ENCODE measurements around the gene PPFIBP2.
A peak's percentile ranks its signal among the peaks of the same experiment; 100 is the strongest.
"Not testable (repeated sequence)": the region's sequence is repeated elsewhere in the genome, so short reads cannot be mapped to it uniquely, and the experiment has no call there.

The PPFIBP2 gene

DNA sequence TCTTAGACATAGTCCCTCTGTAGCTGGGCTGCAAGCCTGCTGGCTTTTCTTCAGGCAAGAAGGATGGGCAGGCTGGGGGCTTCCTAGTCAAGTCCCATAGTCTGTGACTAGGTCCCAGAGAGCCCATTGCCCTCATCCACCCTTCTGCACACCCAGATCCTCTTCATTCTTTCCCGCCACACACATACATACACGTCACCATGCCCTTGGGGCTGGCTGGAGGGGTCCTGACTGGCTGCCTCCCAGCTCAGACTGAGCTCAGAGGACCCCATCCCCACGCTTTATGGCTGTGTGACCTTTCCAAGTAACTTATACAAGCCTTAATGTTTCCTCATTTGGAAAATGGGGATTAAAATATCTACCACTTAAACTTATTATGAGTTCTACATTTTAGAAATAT lies 13.5 kb upstream of the PPFIBP2 start:
- no peak for DNase-seq

DNA sequence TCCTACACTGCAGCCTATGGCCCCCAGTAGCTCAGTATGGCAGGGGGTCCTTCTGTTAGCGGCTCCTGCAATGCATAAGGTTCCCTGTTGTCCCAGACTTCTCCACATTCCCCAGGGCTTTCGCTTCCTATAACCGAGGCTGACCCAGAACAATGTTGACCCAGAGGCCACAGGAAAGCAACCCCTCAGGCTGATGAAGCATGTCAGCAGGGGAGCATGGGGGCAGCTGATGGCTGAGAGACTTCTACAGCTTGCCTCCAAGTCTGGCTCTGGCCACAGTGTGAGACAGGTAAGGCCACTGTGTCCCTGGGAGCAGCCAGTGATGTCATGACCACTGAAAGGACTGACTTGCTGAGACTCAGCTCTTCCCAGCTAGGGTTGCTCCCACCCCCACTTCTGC lies 12.5 kb upstream of the PPFIBP2 start:
- DNase-seq = no peak

DNA sequence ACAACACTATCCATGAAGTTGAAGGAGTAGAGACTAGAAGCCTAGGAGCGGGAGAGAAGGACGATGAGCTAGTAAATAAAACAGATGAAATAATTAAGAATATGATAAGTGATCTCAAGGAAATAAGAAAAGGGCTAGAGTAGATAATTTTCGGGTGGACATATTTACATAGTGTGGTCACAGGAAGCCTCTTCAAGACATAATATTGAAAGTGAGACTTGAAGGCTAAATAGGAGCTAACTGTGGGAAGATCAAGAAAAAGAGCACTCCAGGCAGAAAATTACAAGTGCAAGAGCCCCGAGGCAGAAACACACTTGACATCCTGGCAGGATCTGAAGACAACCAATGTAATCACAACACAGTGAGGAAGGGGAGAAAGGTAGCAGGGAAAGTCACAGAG lies 11.9 kb upstream of the PPFIBP2 start:
- DNase-seq = no peak

DNA sequence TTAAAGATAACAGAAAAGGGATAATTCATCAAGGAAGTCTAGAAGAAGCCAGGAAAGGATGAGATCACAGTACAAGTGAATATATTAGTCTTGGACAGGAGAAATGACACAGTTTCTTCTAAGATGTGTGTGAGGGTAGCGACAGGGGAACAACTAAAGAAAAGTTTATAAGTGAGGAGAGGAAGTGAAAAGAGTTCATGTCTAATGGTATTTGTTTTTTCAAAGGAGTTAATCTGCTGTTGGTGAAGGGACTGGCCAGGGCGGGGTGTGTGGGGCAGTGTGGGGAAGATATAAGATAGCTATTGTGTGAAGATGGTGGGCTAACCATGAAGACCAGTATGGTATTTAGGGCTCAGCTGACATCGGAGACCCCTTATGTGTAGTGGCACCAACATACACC lies 7.6 kb upstream of the PPFIBP2 start:
- no peak for DNase-seq

DNA sequence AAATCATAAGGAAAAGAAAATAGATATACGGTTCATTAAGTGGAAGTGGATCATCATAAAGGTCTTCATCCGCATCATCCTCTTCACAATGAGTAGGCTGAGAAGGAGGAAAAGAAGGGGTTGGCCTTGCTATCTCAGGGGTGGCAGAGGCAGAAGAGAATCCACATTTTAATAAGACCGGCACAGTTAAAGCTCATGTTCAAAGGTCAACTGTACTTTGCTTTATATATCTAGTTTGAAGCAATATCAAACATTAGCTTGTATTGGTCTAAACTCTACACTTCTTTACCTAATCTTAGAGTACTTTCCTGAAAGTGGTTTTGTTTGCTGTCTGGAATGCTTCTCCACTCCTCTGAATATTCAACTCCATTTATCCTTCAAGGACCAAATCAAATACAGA lies 5.7 kb upstream of the PPFIBP2 start:
- no peak for DNase-seq

DNA sequence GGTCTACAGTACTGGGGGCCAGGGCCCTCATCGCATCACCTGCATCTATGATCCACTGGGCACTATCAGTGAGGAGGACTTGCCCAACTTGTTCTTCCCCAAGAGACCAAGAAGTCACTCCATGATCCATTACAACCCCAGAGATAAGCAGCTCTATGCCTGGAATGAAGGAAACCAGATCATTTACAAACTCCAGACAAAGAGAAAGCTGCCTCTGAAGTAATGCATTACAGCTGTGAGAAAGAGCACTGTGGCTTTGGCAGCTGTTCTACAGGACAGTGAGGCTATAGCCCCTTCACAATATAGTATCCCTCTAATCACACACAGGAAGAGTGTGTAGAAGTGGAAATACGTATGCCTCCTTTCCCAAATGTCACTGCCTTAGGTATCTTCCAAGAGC lies 3.8 kb upstream of the PPFIBP2 start:
- no peak for DNase-seq

DNA sequence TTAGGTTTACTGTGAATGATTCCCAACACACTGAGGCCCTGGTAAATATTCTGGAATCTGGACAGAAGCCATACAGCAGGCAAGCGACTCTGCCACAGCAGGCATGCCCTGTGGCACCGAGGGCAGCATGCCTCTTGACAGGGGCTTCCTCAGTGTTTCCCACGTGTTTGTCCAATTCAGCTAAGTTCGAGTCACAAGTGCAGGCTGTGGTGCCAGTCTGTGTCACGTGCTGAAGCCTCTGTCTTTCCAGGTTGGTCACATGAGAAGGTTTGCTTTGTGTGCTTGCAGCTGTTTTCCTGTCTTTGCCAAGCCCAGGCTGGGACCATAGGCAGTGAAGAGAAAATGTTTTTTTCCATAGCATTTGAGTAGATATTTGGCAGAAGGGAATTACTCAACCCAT lies 2.4 kb upstream of the PPFIBP2 start:
- DNase-seq = no peak

DNA sequence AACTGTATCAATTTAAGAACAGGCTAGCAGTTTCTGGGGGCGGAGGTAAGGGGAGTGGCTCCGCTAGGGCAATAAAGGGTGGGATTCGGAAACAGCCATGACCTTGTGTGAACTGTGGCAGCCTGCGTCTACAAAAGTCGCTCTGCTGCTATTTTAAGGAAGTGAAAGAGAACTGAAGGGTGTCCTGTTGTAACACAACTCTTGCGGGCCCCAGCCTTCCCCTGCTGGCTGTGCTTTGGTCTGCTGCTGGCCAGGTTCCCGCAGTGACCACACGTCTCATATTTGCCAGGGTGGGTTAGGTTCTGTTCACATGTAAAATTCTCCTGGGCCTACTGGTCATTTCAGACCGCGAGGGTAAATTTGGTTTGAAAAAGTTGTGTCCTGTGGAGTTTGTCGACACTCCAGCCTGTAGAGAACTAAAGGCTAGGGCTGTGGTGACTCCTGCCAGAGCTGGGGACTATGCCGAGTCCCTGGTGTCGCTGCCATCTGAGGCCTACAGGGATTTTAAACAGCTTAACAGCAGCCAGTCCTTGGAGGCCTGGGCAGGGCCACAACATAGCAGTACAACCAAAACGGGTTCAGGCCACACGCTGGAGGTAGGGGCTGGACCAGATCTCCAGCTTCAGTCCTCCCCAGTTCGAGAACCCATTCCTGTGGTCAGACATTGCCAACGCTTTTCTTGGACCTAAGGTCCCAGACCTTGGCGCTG lies 1.1 kb upstream of the PPFIBP2 start:
- no peak for DNase-seq

DNA sequence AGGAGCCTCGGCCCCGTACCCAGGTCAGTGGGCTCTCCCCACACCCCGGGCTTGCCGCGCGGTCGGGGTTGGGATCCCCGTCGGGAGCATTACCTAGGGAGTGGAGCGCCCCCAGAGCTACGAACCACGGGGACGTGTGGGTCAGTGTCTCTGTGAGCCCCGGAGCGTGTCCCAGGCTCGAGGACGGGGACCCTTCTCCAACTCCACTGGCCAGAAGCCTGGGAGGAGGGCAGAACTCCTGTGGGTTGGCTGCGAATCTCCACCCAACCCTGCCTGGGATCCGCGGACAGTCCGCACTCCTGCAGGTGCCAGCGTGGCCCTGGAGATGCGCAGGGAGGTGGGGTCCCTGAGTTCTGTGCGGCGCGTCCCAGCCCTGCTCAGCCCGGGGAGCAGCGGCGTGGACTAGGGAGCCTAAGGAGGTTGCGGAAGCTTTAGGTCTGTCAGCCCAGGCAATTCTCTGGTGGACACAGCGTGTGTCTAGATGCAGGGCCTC lies 346 bp downstream of the PPFIBP2 start:
- peak; percentile 71 for DNase-seq

DNA sequence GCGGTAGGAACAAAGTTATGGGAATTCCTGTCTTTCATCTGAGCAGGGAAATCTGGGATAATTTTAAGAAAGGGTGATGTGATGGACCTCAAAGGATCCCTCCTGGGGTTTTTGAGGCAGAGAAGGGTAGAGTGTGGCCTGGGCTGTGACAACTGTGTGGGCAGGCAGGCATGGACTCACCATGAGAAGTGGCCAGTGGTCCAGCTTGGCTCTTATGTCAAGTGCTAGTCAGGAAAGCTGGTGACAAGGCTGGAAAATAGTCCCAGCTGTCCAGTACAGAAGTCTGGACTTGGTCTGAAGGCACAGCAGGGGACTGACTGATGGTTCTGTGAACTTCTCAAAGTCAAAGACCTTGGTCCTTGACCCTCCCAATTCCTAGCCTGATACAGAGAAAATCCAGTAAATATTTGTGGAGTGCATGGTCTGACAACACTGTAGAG lies 1.7 kb downstream of the PPFIBP2 start:
- no peak for DNase-seq

DNA sequence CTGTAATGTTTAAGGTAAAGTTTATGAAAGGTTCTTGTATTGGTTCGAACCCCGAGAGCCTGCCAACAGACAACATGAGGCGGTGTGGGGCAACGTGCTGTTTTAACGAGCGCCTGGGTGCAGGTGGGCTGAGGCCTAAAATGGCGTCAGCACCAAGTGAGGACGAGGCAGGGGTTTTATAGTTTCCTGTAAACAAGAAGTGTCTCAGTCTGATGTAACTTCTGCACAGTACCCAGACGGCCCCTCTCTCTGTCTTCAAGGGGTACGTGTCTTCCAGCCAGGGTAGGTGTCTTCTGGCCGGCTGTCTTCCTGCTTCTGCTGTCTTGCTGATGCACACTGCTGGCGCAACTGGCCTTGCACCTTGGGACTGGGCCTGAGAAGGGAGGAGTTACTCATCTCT lies 2.7 kb downstream of the PPFIBP2 start:
- DNase-seq = no peak

DNA sequence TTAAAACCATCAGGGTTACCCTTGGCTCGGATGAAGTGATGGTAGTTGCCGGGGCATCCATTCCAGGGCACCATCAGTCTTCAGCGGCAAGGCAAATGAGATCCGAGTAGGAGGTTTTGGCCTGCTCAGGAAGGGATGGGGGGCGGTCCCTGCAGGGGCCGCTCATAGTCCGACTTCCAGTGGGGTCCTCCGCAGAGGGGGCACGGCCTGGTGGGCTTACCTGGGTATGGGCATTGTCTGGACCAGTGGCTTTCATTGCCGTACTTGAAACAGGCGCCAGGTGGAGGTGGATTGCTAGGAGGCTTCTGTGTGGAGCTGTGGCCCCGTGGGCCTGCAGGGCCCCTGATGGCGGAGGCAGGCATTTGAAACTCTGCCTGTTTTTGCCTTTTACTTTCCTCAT lies 3.9 kb downstream of the PPFIBP2 start:
- not testable (repeated sequence) for DNase-seq

DNA sequence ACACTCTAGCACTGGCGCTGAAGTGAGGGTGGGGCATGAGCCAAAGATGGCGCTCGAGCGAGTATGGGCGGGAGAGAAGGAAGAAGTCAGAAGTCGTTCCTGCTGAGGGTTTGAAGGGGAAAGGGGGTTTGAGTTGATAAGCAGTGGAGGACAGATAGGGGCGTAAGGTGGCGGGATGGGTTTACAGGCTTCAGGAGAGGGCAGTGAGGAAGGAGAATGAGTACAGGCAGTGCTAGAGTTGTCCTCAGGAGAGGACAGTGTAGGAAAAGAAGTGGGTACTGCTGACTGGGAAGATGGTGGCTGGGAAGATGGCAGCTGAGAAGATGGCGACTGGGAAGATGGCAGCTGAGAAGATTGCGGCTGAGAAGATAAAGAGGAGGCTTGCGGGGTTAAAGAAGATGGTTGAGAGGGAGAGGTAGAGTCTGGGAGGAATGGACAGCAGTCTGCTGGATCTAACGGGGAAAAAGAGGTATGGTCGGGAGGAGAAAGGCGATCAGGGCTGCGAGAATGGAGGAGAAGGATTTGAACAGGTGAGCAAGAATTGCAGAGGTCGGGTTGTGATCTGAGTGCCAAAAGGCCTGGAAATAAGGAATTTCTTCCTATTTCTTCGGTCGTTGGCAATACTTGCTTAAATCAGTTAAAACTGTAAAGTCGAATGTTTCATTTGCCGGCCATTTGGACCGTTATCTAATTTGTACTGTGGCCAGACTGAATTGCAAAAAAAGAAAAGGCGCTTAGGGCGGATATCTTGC lies 5.2 kb downstream of the PPFIBP2 start:
- no peak for DNase-seq

DNA sequence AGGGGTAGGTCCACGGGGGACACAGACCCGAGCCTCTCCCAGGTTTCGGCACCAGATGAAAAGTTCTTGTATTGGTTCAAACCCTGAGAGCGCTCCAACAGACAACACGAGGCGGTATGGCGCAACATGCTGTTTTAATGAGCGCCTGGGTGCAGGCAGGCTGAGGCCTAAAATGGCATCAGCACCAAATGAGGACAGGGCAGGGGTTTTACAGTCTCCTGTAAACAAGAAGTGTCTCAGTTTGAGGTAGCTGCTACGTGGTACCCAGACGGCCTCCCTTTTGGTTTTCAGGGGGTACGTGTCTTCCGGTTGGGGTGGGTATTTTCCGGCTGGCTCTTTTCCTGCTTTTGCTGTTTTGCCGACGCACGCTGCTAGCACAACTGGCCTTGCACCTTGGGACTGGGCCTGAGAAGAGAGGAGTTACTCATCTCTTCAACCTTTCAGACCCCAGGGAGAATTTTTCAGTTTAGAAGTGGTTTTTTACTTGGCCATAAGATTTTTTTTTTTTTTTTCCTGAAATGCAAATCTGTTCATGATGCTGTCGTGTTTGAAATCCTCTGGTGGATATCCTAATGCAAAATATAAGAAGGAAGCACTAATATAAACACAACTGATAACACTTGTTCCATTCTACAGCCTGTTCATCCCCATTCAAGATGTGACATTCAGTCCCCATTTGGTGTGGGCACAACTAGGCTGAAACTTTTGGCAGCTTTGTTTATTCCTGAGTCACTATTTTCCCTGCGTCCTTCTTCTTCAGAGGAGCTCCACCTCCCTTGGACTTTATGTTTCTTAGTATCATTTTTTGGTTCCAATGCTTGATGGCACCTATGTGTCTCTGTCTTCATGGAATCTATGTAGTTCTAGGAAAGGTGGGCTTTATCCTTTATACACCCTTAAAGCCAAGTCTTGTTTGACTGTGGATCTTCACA lies 6.5 kb downstream of the PPFIBP2 start:
- DNase-seq = no peak

DNA sequence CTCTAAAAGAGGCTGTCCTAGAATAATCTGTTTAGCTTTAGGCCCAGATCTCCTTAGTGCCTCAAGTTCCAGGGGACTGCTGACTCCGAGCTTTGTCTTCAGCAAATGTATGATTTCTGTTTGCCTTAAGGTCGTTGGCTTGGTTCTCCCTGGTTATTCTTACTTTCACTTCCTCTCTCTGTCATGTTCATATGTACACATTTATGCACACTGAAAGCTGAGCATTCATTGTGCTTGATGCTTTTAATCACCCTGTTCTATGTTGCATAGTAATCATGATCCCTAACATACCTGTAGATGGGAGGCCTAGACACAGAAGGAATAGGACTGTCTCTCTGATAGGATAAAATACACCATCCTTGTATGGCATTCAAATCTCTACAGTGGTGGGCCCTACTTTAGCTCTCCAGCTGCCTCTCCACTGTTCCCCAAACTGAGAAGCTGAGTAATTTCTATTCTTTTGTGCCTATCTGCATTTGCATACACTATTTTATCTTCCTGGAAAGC lies 7.2 kb downstream of the PPFIBP2 start:
- DNase-seq = no peak

DNA sequence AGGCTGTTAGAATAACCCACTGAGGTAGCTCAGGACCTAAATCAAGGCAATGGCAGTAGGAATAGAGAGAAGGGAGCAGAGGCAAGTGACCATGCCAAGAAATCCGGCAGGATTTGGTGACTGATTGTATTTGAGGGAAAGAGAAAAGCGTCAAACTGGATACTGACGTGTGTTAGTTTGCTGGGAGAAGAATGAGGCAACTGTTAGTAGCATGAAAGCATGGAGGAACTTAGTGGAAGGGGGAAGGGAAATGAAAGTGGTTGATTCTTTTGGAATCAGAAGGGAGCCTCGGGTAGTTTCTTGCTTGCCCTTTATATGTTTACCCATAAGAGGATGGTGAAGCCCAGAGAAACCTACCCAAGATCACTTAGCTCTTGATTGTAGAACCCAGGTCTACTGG lies 8.3 kb downstream of the PPFIBP2 start:
- no peak for DNase-seq

DNA sequence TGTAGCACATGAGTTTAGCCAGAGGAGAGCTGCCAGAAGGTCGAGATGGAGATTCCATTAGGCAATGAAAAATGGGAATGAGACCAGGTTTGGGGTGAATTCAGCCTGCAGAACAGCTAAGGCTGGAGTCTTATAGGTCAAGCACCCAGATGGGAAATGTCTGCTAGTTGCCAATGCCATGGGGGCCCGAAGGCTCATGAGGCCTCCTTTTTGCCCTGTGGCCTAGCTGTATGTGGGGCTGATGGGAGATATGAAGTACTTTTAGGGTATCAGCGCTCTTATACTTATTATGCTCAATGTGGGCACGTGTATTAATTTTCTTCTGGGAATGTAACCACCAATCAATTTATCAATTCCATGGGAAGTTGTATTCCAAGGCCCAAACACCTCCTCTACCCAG lies 8.7 kb downstream of the PPFIBP2 start:
- DNase-seq = no peak

DNA sequence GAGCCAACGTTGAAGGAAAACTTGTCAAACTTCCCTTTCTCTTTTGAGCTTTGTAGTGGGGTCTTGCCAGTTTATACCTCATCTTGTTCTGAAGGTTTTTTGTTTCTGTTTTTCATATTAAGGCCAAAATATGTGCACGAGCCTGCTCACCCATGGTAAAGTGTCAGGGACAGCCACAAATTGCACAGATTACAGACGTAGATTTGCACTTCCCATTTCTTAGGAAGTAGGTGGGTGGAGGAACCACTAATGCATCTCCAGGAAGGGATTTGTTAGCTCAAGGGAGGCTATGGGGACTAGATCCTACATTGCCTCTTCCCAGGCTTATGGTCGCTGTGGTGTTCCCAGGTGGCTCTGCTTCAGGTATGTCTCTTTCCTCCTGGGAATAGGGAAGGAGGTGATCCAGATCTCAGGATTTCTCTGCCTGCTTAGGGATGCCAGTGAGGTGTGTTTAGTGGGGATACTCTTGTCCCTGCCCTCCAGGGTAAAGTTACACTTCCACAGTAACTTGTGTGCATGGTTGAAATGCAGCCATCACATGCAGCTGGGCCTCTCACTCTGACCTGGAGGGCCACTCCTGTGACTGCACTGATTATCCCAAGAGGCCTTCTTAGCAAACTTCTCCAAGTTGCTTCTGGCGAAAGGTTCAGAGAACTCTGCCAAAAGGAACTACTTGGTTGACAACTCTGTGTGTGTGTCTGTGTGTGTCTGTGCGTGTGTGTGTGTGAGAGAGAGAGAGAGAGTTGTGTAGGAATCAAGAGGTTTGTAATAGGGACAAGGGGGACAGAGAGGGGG lies 9.8 kb downstream of the PPFIBP2 start:
- DNase-seq = no peak

DNA sequence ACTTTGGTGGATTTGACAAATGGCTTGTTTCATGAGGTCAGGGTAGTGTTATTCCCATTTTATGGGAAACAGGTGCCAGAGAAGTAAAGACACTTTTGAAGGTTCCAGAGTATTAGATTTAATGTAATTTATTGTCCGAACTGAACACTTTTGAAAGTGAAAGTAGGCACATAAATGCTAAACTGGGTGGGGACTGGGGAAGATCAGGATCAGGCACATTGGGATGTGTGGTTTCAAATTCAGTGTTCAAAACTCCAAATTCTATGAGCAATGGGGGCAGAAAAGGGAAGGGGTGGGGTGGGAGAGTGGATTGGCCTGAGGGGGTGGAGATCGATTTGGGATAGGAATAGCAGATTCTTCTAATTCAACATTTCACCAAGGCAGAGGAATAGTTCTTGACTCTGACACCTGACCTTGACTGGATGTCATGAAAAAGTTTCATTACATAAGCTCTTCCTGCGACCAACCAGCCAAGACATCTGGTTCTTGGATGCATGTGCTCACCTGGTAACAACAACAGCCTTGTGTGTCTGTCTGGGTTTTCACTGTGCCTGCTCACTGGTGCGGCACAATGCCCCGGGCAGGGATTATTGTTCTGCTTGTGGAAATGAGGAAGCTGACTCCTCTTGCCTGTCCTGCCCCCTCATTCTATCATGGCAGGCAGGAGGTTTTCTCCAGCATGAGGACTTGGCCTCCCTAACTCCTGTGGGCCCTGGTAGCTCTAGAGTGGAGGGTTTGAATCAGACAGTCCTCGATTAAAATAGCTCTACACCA lies 10.8 kb downstream of the PPFIBP2 start:
- no peak for DNase-seq

DNA sequence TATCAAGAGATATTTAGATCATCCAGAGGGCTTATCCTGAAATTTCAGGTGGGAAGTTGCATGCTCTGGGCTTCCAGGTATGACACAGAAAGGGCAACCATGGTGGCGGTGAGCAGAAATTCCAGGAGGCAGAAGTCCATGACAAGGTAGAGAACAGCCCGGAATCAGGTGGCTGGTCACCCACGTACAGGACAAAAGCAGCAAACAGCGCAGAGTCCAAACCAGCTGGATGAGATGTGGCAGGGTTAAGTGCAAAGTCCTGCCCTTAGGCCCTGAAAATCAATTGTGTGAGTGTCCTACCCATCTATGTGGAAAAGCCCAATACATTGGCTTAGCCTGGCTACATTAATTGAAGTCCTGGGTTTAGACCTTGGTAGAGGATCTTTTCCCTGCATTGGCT lies 11.6 kb downstream of the PPFIBP2 start:
- no peak for DNase-seq

DNA sequence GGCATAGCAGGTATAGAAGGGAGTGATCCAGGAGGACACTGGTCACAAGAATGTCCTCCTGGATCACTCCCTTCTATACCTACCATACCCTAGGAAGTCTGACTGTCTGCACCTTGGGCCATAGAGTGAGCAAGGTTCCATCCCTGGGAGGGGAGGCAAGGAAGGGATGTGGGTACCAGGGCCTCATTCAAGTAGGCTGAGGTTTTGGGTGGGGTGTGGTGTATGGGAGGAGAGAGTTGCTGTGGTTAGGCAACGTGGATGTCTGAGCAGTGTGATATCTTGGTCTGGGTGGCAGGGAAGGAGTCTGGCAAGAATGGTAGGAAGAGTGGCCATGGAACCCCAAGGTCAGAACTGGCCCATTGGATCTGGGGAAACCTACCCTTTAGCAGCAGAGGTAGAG lies 13.2 kb downstream of the PPFIBP2 start:
- DNase-seq = peak; percentile 70

Data from activated effector memory CD4-positive, alpha-beta T cell treated with anti-CD3 and anti-CD28 coated beads, Interleukin-2, amount 50 U/mL, for 16 hours (primary cell).